ENCODE results near the gene CSAD.

Gene CSAD

DNA sequence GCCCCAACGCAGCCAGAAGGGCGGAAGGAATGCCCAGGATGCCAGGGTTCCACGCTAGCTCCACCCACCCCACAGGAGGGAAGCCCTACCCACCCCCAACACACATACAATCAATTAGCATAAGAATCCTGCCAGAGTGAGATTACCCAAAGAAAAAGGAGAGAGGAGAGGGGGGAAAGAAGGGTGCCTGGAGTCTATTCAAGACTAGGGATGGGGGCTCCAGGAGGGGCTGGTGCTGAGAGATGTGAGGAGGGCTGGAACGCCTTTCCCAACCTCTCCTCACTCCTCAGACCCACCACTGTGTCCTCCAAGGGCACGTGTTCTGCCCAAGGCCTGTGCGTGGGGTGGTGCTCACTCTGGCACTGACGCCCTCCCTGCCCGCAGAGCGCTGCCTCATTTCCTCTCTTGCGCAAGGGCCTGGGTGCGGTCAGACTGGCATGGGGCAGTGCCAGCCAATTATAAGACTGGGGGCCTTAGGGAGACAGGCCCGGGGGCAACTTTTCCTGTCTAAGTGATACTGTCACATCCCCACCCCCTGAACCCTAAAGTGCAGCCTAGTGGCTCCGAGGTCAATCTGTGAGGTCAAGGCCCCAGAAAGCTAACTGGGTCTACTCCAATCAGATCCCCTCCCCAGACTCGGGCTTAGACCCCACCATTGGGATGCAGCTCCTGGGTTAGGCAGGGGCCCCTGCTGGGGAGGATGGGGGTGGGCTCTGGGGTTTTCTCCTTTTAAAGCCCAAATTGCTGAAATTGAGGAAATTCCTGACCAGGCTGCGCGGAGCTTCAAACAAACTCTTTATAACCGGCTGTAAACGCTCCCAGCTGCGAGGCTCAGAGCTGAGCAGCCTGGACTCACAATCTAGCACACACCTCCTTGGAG, 36.6 kb upstream of the CSAD start:
- no peak for TF ChIP-seq POLR2AphosphoS5 (IDR thresholded peaks at IDR 0.05; ENCODE audit: low read depth, low read length)
- no peak for TF ChIP-seq SIN3A (IDR thresholded peaks at IDR 0.05; ENCODE audit: borderline replicate concordance, insufficient read depth, low read length)
- no peak for TF ChIP-seq REST (IDR thresholded peaks at IDR 0.05; ENCODE audit: insufficient read depth in 1 of 2, low read depth in 2 of 2, low read length in 2 of 2)
- no peak for TF ChIP-seq TAF1 (IDR thresholded peaks at IDR 0.05; ENCODE audit: borderline replicate concordance, insufficient read depth, low read length)
- TF ChIP-seq FOXP2 (optimal IDR thresholded peaks at IDR 0.05; ENCODE audit: borderline replicate concordance, extremely low read depth, extremely low read length, insufficient read depth) = no peak

- TF ChIP-seq TAF1 (IDR thresholded peaks at IDR 0.05; ENCODE audit: borderline replicate concordance, insufficient read depth, low read length) = no peak
- no peak for TF ChIP-seq POLR2AphosphoS5 (IDR thresholded peaks at IDR 0.05; ENCODE audit: low read depth, low read length)
- TF ChIP-seq REST (IDR thresholded peaks at IDR 0.05; ENCODE audit: insufficient read depth in 1 of 2, low read depth in 2 of 2, low read length in 2 of 2) = no peak
- no peak for TF ChIP-seq SIN3A (IDR thresholded peaks at IDR 0.05; ENCODE audit: borderline replicate concordance, insufficient read depth, low read length)
- TF ChIP-seq FOXP2 (optimal IDR thresholded peaks at IDR 0.05; ENCODE audit: borderline replicate concordance, extremely low read depth, extremely low read length, insufficient read depth) = no peak
Measured at GRCh38 chr12:53215497-53215896, 34.8 kb upstream of the CSAD start.

- no peak for TF ChIP-seq REST (IDR thresholded peaks at IDR 0.05; ENCODE audit: insufficient read depth in 1 of 2, low read depth in 2 of 2, low read length in 2 of 2)
- no peak for TF ChIP-seq SIN3A (IDR thresholded peaks at IDR 0.05; ENCODE audit: borderline replicate concordance, insufficient read depth, low read length)
- no peak for TF ChIP-seq TAF1 (IDR thresholded peaks at IDR 0.05; ENCODE audit: borderline replicate concordance, insufficient read depth, low read length)
- TF ChIP-seq POLR2AphosphoS5 (IDR thresholded peaks at IDR 0.05; ENCODE audit: low read depth, low read length) = no peak
- TF ChIP-seq FOXP2 (optimal IDR thresholded peaks at IDR 0.05; ENCODE audit: borderline replicate concordance, extremely low read depth, extremely low read length, insufficient read depth) = no peak
Measured at GRCh38 chr12:53214687-53215455, 34.1 kb upstream of the CSAD start.

DNA sequence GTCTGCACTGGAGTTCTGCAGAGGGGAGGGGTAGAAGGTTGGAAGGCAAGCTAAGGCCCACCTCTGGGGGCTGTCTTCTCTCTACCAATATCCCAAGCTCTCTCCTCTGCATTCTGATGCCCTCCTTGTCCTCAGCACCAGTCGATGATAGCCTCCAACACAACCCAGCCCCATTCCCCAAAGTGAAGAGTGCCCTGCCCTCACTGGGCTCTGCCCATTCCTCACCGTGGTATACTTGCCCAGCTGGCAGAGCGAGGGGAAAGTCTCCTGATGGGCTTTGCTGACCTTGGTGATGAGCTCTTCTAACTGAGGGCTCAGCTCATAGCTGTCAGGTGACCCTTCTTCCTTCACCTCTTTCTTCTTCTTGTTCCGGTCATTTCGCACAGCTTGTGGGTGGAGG, 33.5 kb upstream of the CSAD start:
- no peak for TF ChIP-seq FOXP2 (optimal IDR thresholded peaks at IDR 0.05; ENCODE audit: borderline replicate concordance, extremely low read depth, extremely low read length, insufficient read depth)
- TF ChIP-seq SIN3A (IDR thresholded peaks at IDR 0.05; ENCODE audit: borderline replicate concordance, insufficient read depth, low read length) = no peak

DNA sequence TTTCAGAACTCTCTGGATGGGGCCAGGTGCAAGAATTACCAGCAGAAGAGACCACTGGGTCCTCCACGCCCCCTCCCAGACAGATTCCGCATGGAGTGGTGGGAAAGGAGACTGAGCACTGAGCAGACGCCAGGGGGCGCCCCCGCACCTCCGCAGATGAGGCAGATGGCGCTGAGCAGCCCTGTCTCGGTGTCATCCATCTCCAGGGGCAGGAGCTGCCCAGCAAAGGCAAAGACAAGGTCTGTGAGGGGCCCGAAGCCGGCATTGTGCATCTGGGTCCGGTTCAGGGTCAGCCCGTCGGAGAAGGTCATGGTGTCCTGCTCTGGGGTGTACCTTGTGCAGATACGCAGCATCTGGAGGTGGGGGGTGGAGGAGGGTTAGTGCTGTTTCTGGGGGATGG, 32.6 kb upstream of the CSAD start:
- TF ChIP-seq SIN3A (IDR thresholded peaks at IDR 0.05; ENCODE audit: borderline replicate concordance, insufficient read depth, low read length) = no peak
- TF ChIP-seq TAF1 (IDR thresholded peaks at IDR 0.05; ENCODE audit: borderline replicate concordance, insufficient read depth, low read length) = no peak
- no peak for TF ChIP-seq REST (IDR thresholded peaks at IDR 0.05; ENCODE audit: insufficient read depth in 1 of 2, low read depth in 2 of 2, low read length in 2 of 2)
- TF ChIP-seq POLR2AphosphoS5 (IDR thresholded peaks at IDR 0.05; ENCODE audit: low read depth, low read length) = no peak
- TF ChIP-seq FOXP2 (optimal IDR thresholded peaks at IDR 0.05; ENCODE audit: borderline replicate concordance, extremely low read depth, extremely low read length, insufficient read depth) = peak; percentile 38

Data from PFSK-1 (cell line).